Naive B cell (primary cell): ENCODE results near the gene SLC12A4. TPM values are rescaled to one million over a fixed set of nuclear protein-coding genes. Genes with fewer than 3 reads are reported as not detected.
A peak's percentile ranks its signal among the peaks of the same experiment; 100 is the strongest.
"Not testable (repeated sequence)": the region's sequence is repeated elsewhere in the genome, so short reads cannot be mapped to it uniquely, and the experiment has no call there.

Experiments used
- ATAC-seq, 2 donors: fragments of 150-1000 bp; cut with Tn5 transposase; 2 replicates each; pipeline ENCODE4 v1.10.0; 2021; ENCODE audit warnings: low read depth in 2 of 2, mild to moderate bottlenecking in 2 of 2, moderate library complexity in 2 of 2
- DNase-seq: peaks from one replicate; pipeline ENCODE4 v3.0.0; 2022
- H3K27ac Mint-ChIP-seq, 6 donors: one replicate each; pipeline ENCODE4 v1.8.0; 2020 to 2022; ENCODE audit warnings: mild to moderate bottlenecking in 6 of 6, mixed read lengths in 6 of 6, moderate library complexity in 5 of 6, inconsistent platforms in 2 of 6
- H3K27me3 Mint-ChIP-seq, 3 donors: one replicate each; pipeline ENCODE4 v1.8.0; 2021 to 2022; ENCODE audit warnings: mixed read lengths in 3 of 3, mild to moderate bottlenecking in 1 of 3
- H3K36me3 Mint-ChIP-seq, 2 donors: one replicate each; pipeline ENCODE4 v1.8.0; 2020 to 2022; ENCODE audit warnings: mixed read lengths in 2 of 2, inconsistent platforms in 1 of 2, mild to moderate bottlenecking in 1 of 2
- H3K4me1 Mint-ChIP-seq, 3 donors: one replicate each; pipeline ENCODE4 v1.8.0; 2020 to 2022; ENCODE audit warnings: mixed read lengths in 3 of 3, inconsistent platforms in 1 of 3, mild to moderate bottlenecking in 1 of 3, moderate library complexity in 1 of 3
- H3K4me3 Mint-ChIP-seq, 8 donors: one replicate each; pipeline ENCODE4 v1.8.0; 2020 to 2022; ENCODE audit warnings: mild to moderate bottlenecking in 8 of 8, mixed read lengths in 8 of 8, moderate library complexity in 8 of 8, inconsistent platforms in 2 of 8
- H3K9me3 Mint-ChIP-seq, 7 donors: one replicate each; pipeline ENCODE4 v1.8.0; 2020 to 2022; ENCODE audit warnings: mixed read lengths in 7 of 7, mild to moderate bottlenecking in 5 of 7, inconsistent platforms in 2 of 7, moderate library complexity in 1 of 7
- polyA plus RNA-seq, 6 donors: library from polyadenylated mRNA; unstranded; fragments of 300-500 nt; fragmentation: Illumina TruSeq; gene quantifications; one replicate each; pipeline ENCODE4 v1.2.3, GENCODE V29; 2021; ENCODE audit warnings: low read depth in 6 of 6

Gene SLC12A4
- polyA plus RNA-seq, result 1 to 10 TPM; 2.8 to 5.4 (median 3.7) TPM

- Mint-ChIP-seq H3K4me3 (peak within 1 kb of the TSS; percentile 84 to 98 (median 92)), H3K36me3 (no peaks in the 10 kb centered on the region), H3K4me1 (peaks cover 23 to 43% (median 32%) of the 10 kb centered on the region in 3 donors), H3K9me3 (no peaks in the 10 kb centered on the region), H3K27ac (peak within 1 kb of the TSS; percentile 7 to 97 (median 94)), H3K27me3 (no peaks in the 10 kb centered on the region)
- ATAC-seq, result peak; percentile 86 to 87
- DNase-seq, result peak; percentile 80
Measured at GRCh38 chr16:67968400-67969253, at the start of gene SLC12A4. Gene SLC12A4, minus strand, starts transcription at chr16:67968637. Its CDS starts 84 bp downstream, at chr16:67968553.

- no peaks in the 10 kb centered on the region for H3K36me3 Mint-ChIP-seq
- H3K9me3 Mint-ChIP-seq, result no peaks in the 10 kb centered on the region
- H3K27ac Mint-ChIP-seq, result peak within 1 kb of the TSS in 2 of 6 donors; percentile 39 to 60
- H3K27me3 Mint-ChIP-seq, result no peaks in the 10 kb centered on the region
- ATAC-seq, result no peak
- no peak for DNase-seq
- no peak within 1 kb of the TSS for H3K4me3 Mint-ChIP-seq
- H3K4me1 Mint-ChIP-seq, result peaks cover 9 to 17% (median 12%) of the 10 kb centered on the region in 3 donors
Measured at GRCh38 chr16:68015681-68016080, 47.2 kb upstream of the SLC12A4 start, which contains the start of gene DPEP2NB. Gene DPEP2NB, minus strand, starts transcription at chr16:68015911. Its CDS starts 141 bp downstream, at chr16:68015770.

GRCh38 chr16:68013440-68013839 lies 45.0 kb upstream of the SLC12A4 start:
- H3K4me1 Mint-ChIP-seq, result peaks cover 13 to 17% (median 14%) of the 10 kb centered on the region in 3 donors
- no peaks in the 10 kb centered on the region for H3K36me3 Mint-ChIP-seq
- ATAC-seq (peak in 1 of 2 donors; percentile 36), DNase-seq (no peak)
- H3K27me3 Mint-ChIP-seq, result no peaks in the 10 kb centered on the region
- peak overlapping the region in 2 of 8 donors; percentile 12 to 25 for H3K4me3 Mint-ChIP-seq
- H3K9me3 Mint-ChIP-seq, result no peaks in the 10 kb centered on the region
- H3K27ac Mint-ChIP-seq, result peak overlapping the region in 1 of 6 donors; percentile 71

- Mint-ChIP-seq H3K27ac (peak overlapping the region in 3 of 6 donors; percentile 46 to 94 (median 79)), H3K4me1 (peaks cover 29 to 35% (median 30%) of the 10 kb centered on the region in 3 donors)
- H3K36me3 Mint-ChIP-seq, H3K9me3 Mint-ChIP-seq, ATAC-seq, H3K27me3 Mint-ChIP-seq, H3K4me3 Mint-ChIP-seq, DNase-seq: not testable (repeated sequence)
Measured at GRCh38 chr16:68009872-68010271, 41.4 kb upstream of the SLC12A4 start.

- H3K9me3 Mint-ChIP-seq, result no peaks in the 10 kb centered on the region
- no peaks in the 10 kb centered on the region for H3K27me3 Mint-ChIP-seq
- peak overlapping the region in 4 of 6 donors; percentile 44 to 94 (median 72) for H3K27ac Mint-ChIP-seq
- H3K4me3 Mint-ChIP-seq, result no peak overlapping the region
- ATAC-seq, result no peak
- no peaks in the 10 kb centered on the region for H3K36me3 Mint-ChIP-seq
- H3K4me1 Mint-ChIP-seq, result peaks cover 30 to 39% (median 32%) of the 10 kb centered on the region in 3 donors
- DNase-seq, result no peak
Measured at GRCh38 chr16:68009157-68009735, 40.8 kb upstream of the SLC12A4 start.

GRCh38 chr16:68005786-68006286 lies 37.4 kb upstream of the SLC12A4 start:
- DNase-seq (peak; percentile 68), ATAC-seq (peak; percentile 99)
- Mint-ChIP-seq H3K27ac (peak overlapping the region; percentile 90 to 98 (median 94)), H3K4me1 (peaks cover 32 to 47% (median 37%) of the 10 kb centered on the region in 3 donors), H3K9me3 (no peaks in the 10 kb centered on the region), H3K36me3 (no peaks in the 10 kb centered on the region), H3K27me3 (no peaks in the 10 kb centered on the region), H3K4me3 (peak overlapping the region; percentile 21 to 84 (median 71))

- Mint-ChIP-seq H3K27me3 (no peaks in the 10 kb centered on the region), H3K27ac (peak overlapping the region; percentile 90 to 98 (median 94)), H3K9me3 (no peaks in the 10 kb centered on the region), H3K4me3 (peak overlapping the region in 5 of 8 donors; percentile 54 to 84 (median 76)), H3K4me1 (peaks cover 31 to 53% (median 43%) of the 10 kb centered on the region in 3 donors), H3K36me3 (no peaks in the 10 kb centered on the region)
- ATAC-seq (no peak), DNase-seq (no peak)
Measured at GRCh38 chr16:68005211-68005610, 36.8 kb upstream of the SLC12A4 start.

- DNase-seq (no peak), ATAC-seq (no peak)
- peak overlapping the region in 1 of 8 donors; percentile 65 for H3K4me3 Mint-ChIP-seq
- H3K27ac Mint-ChIP-seq, result peak overlapping the region in 3 of 6 donors; percentile 62 to 92 (median 72)
- peaks cover 0 to 5% (median 0%) of the 10 kb centered on the region in 7 donors for H3K9me3 Mint-ChIP-seq
- peaks cover 36 to 69% (median 58%) of the 10 kb centered on the region in 3 donors for H3K4me1 Mint-ChIP-seq
- H3K36me3 Mint-ChIP-seq, result no peaks in the 10 kb centered on the region
- no peaks in the 10 kb centered on the region for H3K27me3 Mint-ChIP-seq
Measured at GRCh38 chr16:68003031-68003430, 34.6 kb upstream of the SLC12A4 start.

- Mint-ChIP-seq H3K36me3 (no peaks in the 10 kb centered on the region), H3K27me3 (no peaks in the 10 kb centered on the region), H3K4me3 (peak overlapping the region; percentile 86 to 98 (median 94)), H3K27ac (peak overlapping the region; percentile 38 to 97 (median 91)), H3K9me3 (peaks cover 0 to 5% (median 0%) of the 10 kb centered on the region in 7 donors), H3K4me1 (peaks cover 35 to 75% (median 69%) of the 10 kb centered on the region in 3 donors)
- no peak for DNase-seq
- ATAC-seq, result no peak
Measured at GRCh38 chr16:68000450-68000849, 32.0 kb upstream of the SLC12A4 start.

- no peaks in the 10 kb centered on the region for H3K36me3 Mint-ChIP-seq
- ATAC-seq (peak; percentile 44 to 45), DNase-seq (peak; percentile 43)
- peak overlapping the region; percentile 90 to 98 (median 96) for H3K27ac Mint-ChIP-seq
- peaks cover 0 to 5% (median 0%) of the 10 kb centered on the region in 7 donors for H3K9me3 Mint-ChIP-seq
- H3K4me3 Mint-ChIP-seq, result peak overlapping the region; percentile 86 to 98 (median 94)
- H3K27me3 Mint-ChIP-seq, result no peaks in the 10 kb centered on the region
- peaks cover 38 to 75% (median 69%) of the 10 kb centered on the region in 3 donors for H3K4me1 Mint-ChIP-seq
Measured at GRCh38 chr16:67999985-68000384, 31.5 kb upstream of the SLC12A4 start.

- H3K27me3 Mint-ChIP-seq, H3K36me3 Mint-ChIP-seq, H3K9me3 Mint-ChIP-seq: not testable (repeated sequence)
- H3K4me3 Mint-ChIP-seq, result peak within 1 kb of the TSS; percentile 86 to 98 (median 94)
- H3K4me1 Mint-ChIP-seq, result peaks cover 39 to 79% (median 70%) of the 10 kb centered on the region in 3 donors
- DNase-seq (peak; percentile 72), ATAC-seq (peak; percentile 88 to 91)
- peak within 1 kb of the TSS; percentile 90 to 98 (median 96) for H3K27ac Mint-ChIP-seq
Measured at GRCh38 chr16:67998779-67999688, 30.6 kb upstream of the SLC12A4 start, which contains the start of gene DPEP2. Gene DPEP2, minus strand, starts transcription at chr16:67999484. Its CDS starts 6,272 bp downstream, at chr16:67993212.

- not testable (repeated sequence) for H3K36me3 Mint-ChIP-seq, H3K9me3 Mint-ChIP-seq, DNase-seq, ATAC-seq, H3K27me3 Mint-ChIP-seq
- peak overlapping the region in 4 of 6 donors; percentile 90 to 98 (median 97) for H3K27ac Mint-ChIP-seq
- H3K4me1 Mint-ChIP-seq, result peaks cover 46 to 86% (median 78%) of the 10 kb centered on the region in 3 donors
- peak overlapping the region; percentile 86 to 98 (median 94) for H3K4me3 Mint-ChIP-seq
Measured at GRCh38 chr16:67998231-67998778, 29.9 kb upstream of the SLC12A4 start.
